Psoas muscle (tissue), 8 donors: ENCODE data around the gene DMGDH. TPM values are rescaled to one million over a fixed set of nuclear protein-coding genes. Genes with fewer than 3 reads are reported as not detected.

ENCODE experiments used
- ATAC-seq, 4 donors: fragments of 200-7000 bp; cut with Tn5 transposase; one replicate each; pipeline ENCODE4 v1.9.1; 2020; ENCODE audit warnings: moderate library complexity in 3 of 4, mild to moderate bottlenecking in 2 of 4
- DNase-seq, 2 donors: peaks; one replicate each; pipeline ENCODE4 v3.0.0-alpha.2; 2020
- H3K27ac ChIP-seq: fragments of 200-600 bp; one replicate; pipeline ENCODE4 v1.8.0; 2022
- H3K27me3 ChIP-seq, 3 donors: fragments of 200-600 bp in 1 of 3; one replicate each; pipeline versions ENCODE4 v1.6.1 to v1.8.0; 2013 to 2022; ENCODE audit warnings: low read length in 2 of 3, mild to moderate bottlenecking in 2 of 3, moderate library complexity in 1 of 3; ENCODE audit not compliant: insufficient read depth in 3 of 3
- H3K36me3 ChIP-seq, 2 donors: fragments of 200-600 bp in 1 of 2; one replicate each; pipeline versions ENCODE4 v1.6.1 to v1.8.0; 2013 to 2022; ENCODE audit warnings: low read depth in 1 of 2, mild to moderate bottlenecking in 1 of 2, moderate library complexity in 1 of 2; ENCODE audit not compliant: insufficient read depth in 1 of 2
- H3K4me1 ChIP-seq: fragments of 200-600 bp; one replicate; pipeline ENCODE4 v1.8.0; 2022
- H3K4me3 ChIP-seq: fragments of 200-600 bp; one replicate; pipeline ENCODE4 v1.8.0; 2022; ENCODE audit warnings: mild to moderate bottlenecking
- H3K9me3 ChIP-seq: fragments of 200-600 bp; one replicate; pipeline ENCODE4 v1.8.0; 2022
- WGBS, 3 donors: extraction: QIAGEN DNeasy Blood & Tissue Kit; methylation state at CpG; one replicate each; pipeline versions ENCODE4 v1.1.6 to v1.1.7; 2013; 5-methylcytosine and 5-hydroxymethylcytosine counted together
- intact Hi-C, 2 donors: fragments of 100-400 bp; cut with DNase I; formaldehyde crosslinking; loops; one replicate each; pipeline versions ENCODE4 v1.11.0 to v1.14.2; 2022
- polyA plus RNA-seq, 3 donors: library from polyadenylated mRNA; stranded (reverse); fragments of 200-250 nt; gene quantifications; one replicate each; pipeline ENCODE4 v1.2.3, GENCODE V29; 2013
- total RNA-seq, 4 donors: library from RNA; stranded (reverse); fragmentation: NEBNext Ultra II Directional in 2 of 4; extraction: Animal tissue kit (Norgen Biotek cat#: 25700) in 2 of 4; gene quantifications; one replicate each; pipeline versions ENCODE4 v1.2.1 to v1.2.4, GENCODE V29; 2021 to 2023
- TF ChIP-seq, protein P1 (sequence below): fragments of 200-600 bp; IDR thresholded peaks from one replicate; pipeline ENCODE4 v1.8.0; 2022; ENCODE audit warnings: antibody characterized with exemption
- donor health status: healthy with polysubstance abuse.
- donor health status: DM: no; HTN: no; CAD: no; lungs with moderate emphysema.
- donor health status: Bipolar disorder and iron deficiency.
- donor health status: healthy.
- donor health status: DM: yes; HTN: yes; CAD: no.
- donor health status: DM: no; HTN: no; CAD: no.
- donor health status: DM: no; HTN: no; CAD: no.
- donor health status: DM: yes; HTN: yes; CAD: no.

The DMGDH gene
- total and polyA plus RNA-seq, 7 donors, result 0.16 to 2.8 (median 1.7) TPM

DNA sequence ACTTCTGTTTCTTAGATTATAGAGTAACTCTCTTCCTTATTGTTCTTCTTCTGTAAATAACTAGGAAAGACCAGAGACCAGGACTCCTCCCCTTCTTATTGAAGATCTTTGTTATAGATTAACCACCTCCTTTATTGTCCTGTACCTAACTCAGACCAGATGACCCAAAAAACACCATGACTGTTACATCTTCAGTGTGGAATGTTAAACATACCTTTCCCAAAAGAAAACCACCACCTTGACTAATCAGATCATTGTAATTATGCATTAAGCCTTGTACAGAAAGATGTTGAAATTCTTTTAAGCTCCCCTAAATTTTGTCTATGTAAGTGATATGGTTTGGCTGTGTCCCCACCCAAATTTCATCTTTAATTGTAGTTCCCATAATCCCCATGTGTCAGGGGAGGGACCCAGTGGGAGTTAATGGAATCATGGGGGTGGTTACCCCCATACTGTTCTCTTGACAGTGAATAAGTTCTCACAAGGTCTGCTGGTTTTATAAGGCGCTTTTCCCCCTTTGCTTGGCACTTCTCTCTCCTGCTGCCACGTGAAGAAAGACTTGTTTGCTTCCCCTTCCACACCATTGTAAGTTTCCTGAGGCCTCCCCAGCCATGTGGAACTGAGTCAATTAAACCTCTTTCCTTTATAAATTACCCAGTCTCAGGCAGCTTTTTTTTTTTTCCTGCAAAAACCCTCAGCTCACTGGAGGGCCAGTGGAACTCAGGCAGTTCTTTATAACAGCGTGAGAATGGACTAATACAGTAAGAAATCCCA is 110.6 kb downstream of the DMGDH start:
- intact Hi-C loops, result no loop called here
- DNase-seq (no peak), ATAC-seq (no peak)
- Histone ChIP-seq H3K4me3 (no peak overlapping the region), H3K27me3 (no peaks in the 10 kb centered on the region), H3K36me3 (no peaks in the 10 kb centered on the region), H3K4me1 (no peaks in the 10 kb centered on the region), H3K9me3 (no peaks in the 10 kb centered on the region), H3K27ac (no peak overlapping the region)
- 55 to 77% (median 68%) methylated on average over 3 of the region's 3 CpGs for WGBS, 3 donors
- TF ChIP-seq, protein P1, sequence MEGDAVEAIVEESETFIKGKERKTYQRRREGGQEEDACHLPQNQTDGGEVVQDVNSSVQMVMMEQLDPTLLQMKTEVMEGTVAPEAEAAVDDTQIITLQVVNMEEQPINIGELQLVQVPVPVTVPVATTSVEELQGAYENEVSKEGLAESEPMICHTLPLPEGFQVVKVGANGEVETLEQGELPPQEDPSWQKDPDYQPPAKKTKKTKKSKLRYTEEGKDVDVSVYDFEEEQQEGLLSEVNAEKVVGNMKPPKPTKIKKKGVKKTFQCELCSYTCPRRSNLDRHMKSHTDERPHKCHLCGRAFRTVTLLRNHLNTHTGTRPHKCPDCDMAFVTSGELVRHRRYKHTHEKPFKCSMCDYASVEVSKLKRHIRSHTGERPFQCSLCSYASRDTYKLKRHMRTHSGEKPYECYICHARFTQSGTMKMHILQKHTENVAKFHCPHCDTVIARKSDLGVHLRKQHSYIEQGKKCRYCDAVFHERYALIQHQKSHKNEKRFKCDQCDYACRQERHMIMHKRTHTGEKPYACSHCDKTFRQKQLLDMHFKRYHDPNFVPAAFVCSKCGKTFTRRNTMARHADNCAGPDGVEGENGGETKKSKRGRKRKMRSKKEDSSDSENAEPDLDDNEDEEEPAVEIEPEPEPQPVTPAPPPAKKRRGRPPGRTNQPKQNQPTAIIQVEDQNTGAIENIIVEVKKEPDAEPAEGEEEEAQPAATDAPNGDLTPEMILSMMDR, result no peak

DNA sequence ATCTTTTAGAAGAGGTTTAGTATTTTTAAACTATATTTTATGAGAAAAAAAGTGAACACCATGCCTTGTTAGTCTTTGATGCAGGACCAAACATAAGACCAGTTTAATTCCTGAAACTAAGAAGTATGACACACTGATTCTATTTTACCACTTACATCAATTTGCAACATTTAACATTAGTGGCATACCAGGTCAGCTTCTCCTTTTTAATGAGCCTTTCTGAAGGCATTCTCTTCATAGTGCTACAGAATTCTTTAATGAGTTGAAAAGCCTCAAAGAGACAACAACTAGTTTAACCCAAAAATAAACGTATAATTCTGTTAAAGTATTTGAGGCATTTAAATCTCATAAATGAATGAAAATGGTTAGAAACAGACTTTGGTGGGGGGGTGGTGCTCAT is 112.6 kb downstream of the DMGDH start:
- no peaks in the 10 kb centered on the region for H3K36me3 ChIP-seq
- TF ChIP-seq, protein P1, result no peak
- 81 to 90% (median 88%) methylated on average over 1 of the region's 1 CpG for WGBS, 3 donors
- intact Hi-C loops, result no loop called here
- no peak overlapping the region for H3K4me3 ChIP-seq
- no peaks in the 10 kb centered on the region for H3K4me1 ChIP-seq
- DNase-seq, result no peak
- ATAC-seq, result no peak
- no peak overlapping the region for H3K27ac ChIP-seq
- H3K27me3 ChIP-seq, result no peaks in the 10 kb centered on the region
- H3K9me3 ChIP-seq, result no peaks in the 10 kb centered on the region

DNA sequence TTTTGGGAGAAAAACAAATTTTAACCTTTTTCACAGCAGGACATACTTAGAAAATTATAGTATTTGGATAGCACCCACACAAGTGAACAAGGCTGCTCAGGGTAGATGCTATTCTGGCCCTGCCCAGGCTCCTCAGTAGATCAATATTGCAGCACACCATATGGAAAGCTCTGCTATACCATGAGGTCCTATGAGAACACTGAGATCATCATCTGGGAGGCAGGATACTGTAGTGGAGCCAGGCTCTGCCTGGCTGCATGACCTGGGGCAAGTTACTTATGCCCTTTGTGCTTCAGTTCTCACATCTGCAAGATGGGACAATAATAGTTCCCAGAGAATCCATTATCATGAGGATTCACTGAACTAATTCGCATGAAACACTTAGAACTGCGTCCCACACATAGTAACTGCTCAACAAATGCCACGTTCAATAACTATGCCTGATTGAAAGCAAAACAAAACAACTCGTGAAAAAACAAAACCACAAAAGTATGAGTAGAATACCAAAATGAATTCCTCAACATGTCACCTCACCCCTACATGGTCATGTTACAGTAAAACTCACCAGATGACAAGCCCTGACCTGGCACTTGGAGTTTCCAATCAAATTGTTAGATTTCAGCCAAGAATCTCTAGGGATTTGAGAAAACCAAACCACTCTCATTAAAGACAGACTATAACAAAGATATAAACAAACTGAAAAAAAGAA is 116.2 kb downstream of the DMGDH start:
- H3K36me3 ChIP-seq, result no peaks in the 10 kb centered on the region
- no peak overlapping the region for H3K27ac ChIP-seq
- intact Hi-C loops, result no loop called here
- WGBS, 3 donors, result 79 to 90% (median 81%) methylated on average over 4 of the region's 4 CpGs
- TF ChIP-seq, protein P1, result no peak
- no peaks in the 10 kb centered on the region for H3K9me3 ChIP-seq
- no peaks in the 10 kb centered on the region for H3K4me1 ChIP-seq
- no peak overlapping the region for H3K4me3 ChIP-seq
- H3K27me3 ChIP-seq, result no peaks in the 10 kb centered on the region
- DNase-seq (no peak), ATAC-seq (no peak)

Other genes with a start within 250 kb of the DMGDH start
- gene ARSB, start 84.4 kb downstream of the DMGDH start, total RNA-seq, result 1 to 10 TPM; 3.6 to 6.5 (median 5.3) TPM
- gene ARSB, start 84.4 kb downstream of the DMGDH start, polyA plus RNA-seq, result 1 to 10 TPM; 1.3 to 3.2 (median 1.5) TPM
- gene BHMT2, start 93 bp upstream of the DMGDH start, total RNA-seq, result 10 to 100 TPM in 3 of 4 donors, 1 to 10 TPM in 1; 6.9 to 16.6 (median 12.0) TPM
- gene BHMT2, start 93 bp upstream of the DMGDH start, polyA plus RNA-seq, result 10 to 100 TPM in 1 of 3 donors, 1 to 10 TPM in 2; 1.9 to 20.8 (median 9.0) TPM
- not detected for gene BHMT, start 42.1 kb upstream of the DMGDH start, total RNA-seq
- under 1 TPM in 1 of 3 donors, not detected in 2; 0.12 TPM for gene BHMT, start 42.1 kb upstream of the DMGDH start, polyA plus RNA-seq
- 10 to 100 TPM; 11.7 to 17.0 (median 14.8) TPM for gene JMY, start 166.5 kb upstream of the DMGDH start, total RNA-seq
- gene JMY, start 166.5 kb upstream of the DMGDH start, polyA plus RNA-seq, result 1 to 10 TPM; 1.3 to 7.5 (median 3.9) TPM